ENCODE data around the gene TEX29. TPM values are rescaled to one million over a fixed set of nuclear protein-coding genes. Genes with fewer than 3 reads are reported as not detected.

TEX29 gene
- total RNA-seq, 1 donor from 2014 or later, result 0.81 TPM

GRCh38 chr13:111335298-111335697 lies 14.9 kb downstream of the TEX29 start:
- intact Hi-C loops (cut with DNase I), result no loop called here
- TF ChIP-seq, protein P1, sequence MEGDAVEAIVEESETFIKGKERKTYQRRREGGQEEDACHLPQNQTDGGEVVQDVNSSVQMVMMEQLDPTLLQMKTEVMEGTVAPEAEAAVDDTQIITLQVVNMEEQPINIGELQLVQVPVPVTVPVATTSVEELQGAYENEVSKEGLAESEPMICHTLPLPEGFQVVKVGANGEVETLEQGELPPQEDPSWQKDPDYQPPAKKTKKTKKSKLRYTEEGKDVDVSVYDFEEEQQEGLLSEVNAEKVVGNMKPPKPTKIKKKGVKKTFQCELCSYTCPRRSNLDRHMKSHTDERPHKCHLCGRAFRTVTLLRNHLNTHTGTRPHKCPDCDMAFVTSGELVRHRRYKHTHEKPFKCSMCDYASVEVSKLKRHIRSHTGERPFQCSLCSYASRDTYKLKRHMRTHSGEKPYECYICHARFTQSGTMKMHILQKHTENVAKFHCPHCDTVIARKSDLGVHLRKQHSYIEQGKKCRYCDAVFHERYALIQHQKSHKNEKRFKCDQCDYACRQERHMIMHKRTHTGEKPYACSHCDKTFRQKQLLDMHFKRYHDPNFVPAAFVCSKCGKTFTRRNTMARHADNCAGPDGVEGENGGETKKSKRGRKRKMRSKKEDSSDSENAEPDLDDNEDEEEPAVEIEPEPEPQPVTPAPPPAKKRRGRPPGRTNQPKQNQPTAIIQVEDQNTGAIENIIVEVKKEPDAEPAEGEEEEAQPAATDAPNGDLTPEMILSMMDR (IDR thresholded peaks at IDR 0.05), result no peak
- no peak for DNase-seq

DNA sequence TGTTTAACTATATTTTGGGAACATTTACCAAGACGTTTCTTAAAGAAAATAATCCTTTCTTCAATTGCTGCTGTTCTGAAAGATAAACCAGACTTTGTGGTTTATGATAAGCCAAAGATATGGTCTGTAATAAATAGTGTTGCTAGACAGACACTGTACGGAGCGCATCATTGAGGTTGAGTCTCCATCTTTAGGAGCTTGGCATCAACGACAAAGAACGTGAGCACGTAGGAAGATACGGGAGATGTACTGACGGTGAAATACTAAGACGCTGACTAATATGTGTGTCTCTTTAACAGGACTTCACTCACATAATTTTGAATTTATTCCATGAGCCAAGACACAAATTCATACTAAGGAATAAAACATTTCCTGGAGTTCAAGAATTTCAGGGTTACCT lies 16.2 kb downstream of the TEX29 start:
- intact Hi-C loops (cut with DNase I), result no loop called here
- H3K4me1 ChIP-seq, result no peaks in the 10 kb centered on the region
- no peak overlapping the region for H3K27ac ChIP-seq
- no peak overlapping the region for H3K4me3 ChIP-seq
- no peaks in the 10 kb centered on the region for H3K9me3 ChIP-seq
- H3K27me3 ChIP-seq, result no peaks in the 10 kb centered on the region
- TF ChIP-seq, protein P1 (IDR thresholded peaks at IDR 0.05), result no peak
- H3K36me3 ChIP-seq, result no peaks in the 10 kb centered on the region
- ATAC-seq, result no peak
- DNase-seq, result no peak

More at GRCh38 chr13:111335298-111335697, 14.9 kb downstream of the TEX29 start:
- no peaks in the 10 kb centered on the region for H3K36me3 ChIP-seq
- no peaks in the 10 kb centered on the region for H3K9me3 ChIP-seq
- no peak overlapping the region for H3K27ac ChIP-seq
- ATAC-seq, result no peak
- no peaks in the 10 kb centered on the region for H3K4me1 ChIP-seq
- no peaks in the 10 kb centered on the region for H3K27me3 ChIP-seq
- no peak overlapping the region for H3K4me3 ChIP-seq

DNA sequence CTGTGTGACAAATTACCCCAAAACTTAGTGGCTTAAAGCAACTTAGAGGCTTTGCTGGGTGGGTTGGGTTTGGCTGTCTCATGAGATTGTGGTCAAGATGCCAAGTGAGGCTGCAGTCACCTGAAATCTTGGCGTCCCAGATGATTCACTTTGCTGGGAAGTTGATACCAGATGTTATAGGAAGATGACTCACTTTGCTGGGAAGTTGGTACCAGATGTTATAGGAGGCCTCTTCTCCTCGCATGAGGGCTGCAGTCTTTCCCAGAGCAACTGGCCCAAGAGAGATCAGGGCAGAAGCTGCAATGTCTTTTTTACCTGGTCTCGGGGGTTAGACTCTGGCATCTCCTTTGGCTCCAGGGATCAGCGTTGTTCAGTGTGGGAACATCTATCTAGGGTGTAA lies 16.8 kb downstream of the TEX29 start:
- Histone ChIP-seq H3K27me3 (no peaks in the 10 kb centered on the region), H3K27ac (no peak overlapping the region), H3K4me1 (no peaks in the 10 kb centered on the region), H3K4me3 (no peak overlapping the region), H3K36me3 (no peaks in the 10 kb centered on the region), H3K9me3 (no peaks in the 10 kb centered on the region)
- DNase-seq (no peak), ATAC-seq (no peak)
- TF ChIP-seq, protein P1 (IDR thresholded peaks at IDR 0.05), result no peak
- intact Hi-C loops (cut with DNase I), result no loop called here

GRCh38 chr13:111337741-111338140 lies 17.3 kb downstream of the TEX29 start:
- Histone ChIP-seq H3K27me3 (no peaks in the 10 kb centered on the region), H3K4me1 (no peaks in the 10 kb centered on the region), H3K27ac (no peak overlapping the region), H3K9me3 (no peaks in the 10 kb centered on the region), H3K36me3 (no peaks in the 10 kb centered on the region), H3K4me3 (no peak overlapping the region)
- DNase-seq (no peak), ATAC-seq (no peak)
- intact Hi-C loops (cut with DNase I), result no loop called here
- TF ChIP-seq, protein P1 (IDR thresholded peaks at IDR 0.05), result no peak

DNA sequence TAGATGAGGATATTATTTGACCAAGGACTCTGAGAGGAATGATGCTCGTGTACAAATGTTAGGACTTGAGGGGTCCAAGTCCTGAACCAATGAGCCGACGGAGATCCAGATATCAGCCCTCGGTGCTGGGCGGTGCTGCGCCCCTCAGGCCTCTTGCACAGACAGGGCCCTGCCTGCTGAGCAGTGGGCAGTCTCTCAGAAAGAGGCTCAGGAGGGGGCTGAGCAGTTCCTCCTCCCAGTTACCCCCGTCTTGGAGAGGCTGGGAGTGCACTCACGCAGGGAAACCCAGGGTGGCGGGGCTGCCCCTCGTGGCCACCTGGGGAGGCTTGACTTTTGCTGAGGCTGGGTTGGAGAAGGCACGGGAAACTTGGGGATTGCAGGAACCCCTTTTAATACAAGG lies 18.4 kb downstream of the TEX29 start:
- TF ChIP-seq, protein P1 (IDR thresholded peaks at IDR 0.05), result no peak
- Histone ChIP-seq H3K27me3 (no peaks in the 10 kb centered on the region), H3K4me3 (no peak overlapping the region), H3K9me3 (no peaks in the 10 kb centered on the region), H3K36me3 (no peaks in the 10 kb centered on the region), H3K27ac (no peak overlapping the region), H3K4me1 (no peaks in the 10 kb centered on the region)
- ATAC-seq (no peak), DNase-seq (no peak)
- intact Hi-C loops (cut with DNase I), result no loop called here

Data from upper lobe of right lung (tissue), 1 donor.